ENCODE results near the gene KRT76.

GRCh38 chr12:52824741-52825410 lies 47.7 kb upstream of the KRT76 start:
- no peak for TF ChIP-seq EZH2 (IDR thresholded peaks at IDR 0.05; ENCODE audit: low read depth, unreplicated experiment)
- TF ChIP-seq CTCF (conservative IDR thresholded peaks at IDR 0.05; ENCODE audit: low read depth in 2 of 2): no peak
- TF ChIP-seq EZH2phosphoT487 (IDR thresholded peaks at IDR 0.05; ENCODE audit: unreplicated experiment): no peak
- TF ChIP-seq REST (IDR thresholded peaks at IDR 0.05; ENCODE audit: unreplicated experiment): no peak
- no peak for TF ChIP-seq ZNF462 (CRISPR knock-in tag; IDR thresholded peaks at IDR 0.05)
- TF ChIP-seq POLR2AphosphoS5 (IDR thresholded peaks at IDR 0.05; ENCODE audit: low read depth): no peak
- TF ChIP-seq CREB1 (CRISPR knock-in tag; IDR thresholded peaks at IDR 0.05; ENCODE audit: low read depth): no peak
- TF ChIP-seq JUNB (IDR thresholded peaks at IDR 0.05; ENCODE audit: unreplicated experiment): no peak

All from GM23338 (cell line).